Activated naive CD4-positive, alpha-beta T cell treated with anti-CD3 and anti-CD28 coated beads, Interleukin-2, amount 50 U/mL, for 24 hours (primary cell): ENCODE data around the gene GSTK1.
A peak's percentile ranks its signal among the peaks of the same experiment; 100 is the strongest.
"Not testable (repeated sequence)": the region's sequence is repeated elsewhere in the genome, so short reads cannot be mapped to it uniquely, and the experiment has no call there.

Experiments
- H3K27ac Mint-ChIP-seq: one replicate; pipeline ENCODE4 v1.8.0; 2021; ENCODE audit warnings: mild to moderate bottlenecking, mixed read lengths
- H3K27me3 Mint-ChIP-seq: one replicate; pipeline ENCODE4 v1.8.0; 2021; ENCODE audit warnings: mixed read lengths
- H3K36me3 Mint-ChIP-seq: one replicate; pipeline ENCODE4 v1.8.0; 2021; ENCODE audit warnings: mixed read lengths
- H3K4me1 Mint-ChIP-seq: one replicate; pipeline ENCODE4 v1.8.0; 2021; ENCODE audit warnings: mixed read lengths
- H3K4me3 Mint-ChIP-seq: one replicate; pipeline ENCODE4 v1.8.0; 2021; ENCODE audit warnings: mild to moderate bottlenecking, mixed read lengths
- H3K9me3 Mint-ChIP-seq: one replicate; pipeline ENCODE4 v1.8.0; 2021; ENCODE audit warnings: mixed read lengths

The GSTK1 gene

GRCh38 chr7:143263266-143264195 lies at the start of gene GSTK1:
GSTK1 (plus strand) TSS chr7:143263441; CDS start chr7:143263514, 73 bp downstream.
- H3K36me3 Mint-ChIP-seq: peaks cover 14% of the 10 kb centered on the region
- peaks cover 56% of the 10 kb centered on the region for H3K4me1 Mint-ChIP-seq
- peak within 1 kb of the TSS; percentile 98 for H3K27ac Mint-ChIP-seq
- H3K27me3 Mint-ChIP-seq: no peaks in the 10 kb centered on the region
- no peaks in the 10 kb centered on the region for H3K9me3 Mint-ChIP-seq
- peak within 1 kb of the TSS; percentile 96 for H3K4me3 Mint-ChIP-seq

DNA sequence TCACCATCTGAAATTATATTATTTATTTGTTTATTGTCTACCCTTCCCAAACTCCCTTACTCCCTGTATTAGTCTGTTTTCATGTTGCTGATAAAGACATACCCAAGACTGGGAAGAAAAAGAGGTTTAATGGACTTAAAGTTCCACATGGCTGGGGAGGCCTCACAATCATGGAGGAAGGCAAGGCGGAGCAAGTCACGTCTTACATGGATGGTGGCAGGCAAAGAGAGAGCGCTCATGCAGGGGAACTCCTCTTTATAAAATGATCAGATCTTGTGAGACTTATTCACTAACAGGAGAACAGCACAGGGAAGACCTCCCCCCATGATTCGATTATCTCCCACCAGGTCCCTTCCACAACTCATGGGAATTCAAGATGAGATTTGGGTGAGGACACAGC lies 49.8 kb upstream of the GSTK1 start:
- not testable (repeated sequence) for H3K36me3 Mint-ChIP-seq, H3K27ac Mint-ChIP-seq, H3K4me3 Mint-ChIP-seq, H3K9me3 Mint-ChIP-seq, H3K4me1 Mint-ChIP-seq, H3K27me3 Mint-ChIP-seq

DNA sequence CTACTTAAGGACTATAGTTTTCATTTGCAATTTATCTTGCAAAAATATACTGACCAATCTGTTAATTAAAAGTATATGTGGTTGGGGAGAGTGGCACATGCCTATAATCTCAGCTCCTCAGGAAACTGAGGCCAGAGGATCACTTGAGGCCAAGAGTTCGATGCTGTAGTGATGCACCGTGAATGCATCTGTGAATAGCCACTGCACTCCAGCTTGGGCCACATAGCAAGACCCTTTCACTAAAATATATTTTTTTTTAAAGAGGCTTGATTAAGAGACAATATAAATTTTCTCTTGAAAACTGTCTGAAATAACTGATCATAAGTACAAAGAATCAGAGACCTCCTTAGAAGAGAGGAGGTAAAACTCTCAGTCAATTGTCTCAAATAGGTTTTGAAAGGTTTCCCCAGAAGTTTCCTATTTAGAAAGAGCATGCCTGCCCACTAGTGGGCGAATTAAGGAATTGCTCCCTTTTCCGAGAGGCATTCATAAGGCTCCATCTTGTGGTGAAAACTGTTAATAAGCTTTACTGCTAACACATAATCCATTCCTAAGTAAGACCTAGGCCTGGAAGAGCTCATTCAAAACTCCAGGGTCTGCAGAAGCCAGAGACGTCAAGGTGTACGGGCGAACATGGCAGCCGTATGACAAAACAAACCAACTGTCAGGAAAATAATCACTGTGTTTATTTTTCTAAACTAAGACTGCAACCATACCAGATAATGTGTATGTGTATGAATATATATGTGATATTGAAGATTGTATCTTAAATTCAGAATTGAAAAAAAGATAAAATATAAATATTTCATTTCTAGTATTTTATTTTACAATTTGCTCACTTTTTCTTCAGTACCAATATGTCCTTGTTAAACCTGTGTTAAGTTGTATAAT lies 48.2 kb upstream of the GSTK1 start:
- no peaks in the 10 kb centered on the region for H3K9me3 Mint-ChIP-seq
- no peak overlapping the region for H3K4me3 Mint-ChIP-seq
- no peaks in the 10 kb centered on the region for H3K27me3 Mint-ChIP-seq
- H3K36me3 Mint-ChIP-seq: no peaks in the 10 kb centered on the region
- no peak overlapping the region for H3K27ac Mint-ChIP-seq
- no peaks in the 10 kb centered on the region for H3K4me1 Mint-ChIP-seq

DNA sequence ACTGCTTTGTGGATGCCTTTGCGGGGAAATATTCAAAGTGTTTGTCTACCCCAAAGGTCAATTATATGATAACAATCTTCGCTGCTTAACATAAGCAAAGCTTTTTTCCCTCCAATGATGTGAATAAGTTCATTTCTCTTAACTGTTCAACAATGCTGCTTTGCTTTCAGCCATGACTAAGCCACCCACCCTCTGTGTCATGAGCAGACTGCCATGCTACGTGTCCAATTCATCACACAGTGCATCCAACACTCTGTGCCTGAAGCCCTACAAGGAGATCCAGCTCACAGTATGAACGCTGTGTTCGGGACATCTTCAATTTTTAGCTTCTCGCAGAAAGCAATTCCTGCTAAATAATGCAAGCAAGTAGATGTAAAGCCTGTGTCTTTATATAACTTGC lies 47.1 kb upstream of the GSTK1 start:
- H3K9me3 Mint-ChIP-seq: no peaks in the 10 kb centered on the region
- H3K4me1 Mint-ChIP-seq: no peaks in the 10 kb centered on the region
- H3K27ac Mint-ChIP-seq: no peak overlapping the region
- H3K36me3 Mint-ChIP-seq: no peaks in the 10 kb centered on the region
- no peak overlapping the region for H3K4me3 Mint-ChIP-seq
- no peaks in the 10 kb centered on the region for H3K27me3 Mint-ChIP-seq

GRCh38 chr7:143216686-143217085 lies 46.6 kb upstream of the GSTK1 start:
- Mint-ChIP-seq H3K27me3 (no peaks in the 10 kb centered on the region), H3K4me3 (no peak overlapping the region), H3K9me3 (no peaks in the 10 kb centered on the region), H3K36me3 (no peaks in the 10 kb centered on the region), H3K4me1 (no peaks in the 10 kb centered on the region), H3K27ac (no peak overlapping the region)

DNA sequence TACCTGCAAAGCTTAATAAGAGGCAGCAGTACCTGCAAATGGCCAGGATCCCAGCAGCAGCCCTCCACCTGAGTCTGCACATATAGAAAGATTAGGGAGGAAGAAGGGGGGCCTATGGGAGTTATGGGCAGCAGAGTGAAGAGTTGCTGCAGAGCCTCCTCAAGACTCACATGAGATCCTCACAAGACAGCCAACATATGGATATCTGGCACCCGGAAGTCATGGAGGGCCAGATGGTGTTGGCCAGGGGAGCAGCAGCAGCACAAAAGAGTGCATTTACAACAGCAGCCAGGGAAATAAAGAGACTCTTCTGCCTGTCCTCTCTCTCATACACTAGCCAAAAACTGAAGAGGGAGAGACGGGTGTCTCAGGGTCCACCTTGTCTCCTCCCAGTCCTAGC lies 45.4 kb upstream of the GSTK1 start:
- H3K27ac Mint-ChIP-seq: no peak overlapping the region
- no peaks in the 10 kb centered on the region for H3K4me1 Mint-ChIP-seq
- no peaks in the 10 kb centered on the region for H3K36me3 Mint-ChIP-seq
- H3K4me3 Mint-ChIP-seq: no peak overlapping the region
- peaks cover 1% of the 10 kb centered on the region for H3K27me3 Mint-ChIP-seq
- no peaks in the 10 kb centered on the region for H3K9me3 Mint-ChIP-seq

GRCh38 chr7:143221286-143221685 lies 42.0 kb upstream of the GSTK1 start:
- Mint-ChIP-seq H3K27me3 (peaks cover 1% of the 10 kb centered on the region), H3K36me3 (no peaks in the 10 kb centered on the region)

DNA sequence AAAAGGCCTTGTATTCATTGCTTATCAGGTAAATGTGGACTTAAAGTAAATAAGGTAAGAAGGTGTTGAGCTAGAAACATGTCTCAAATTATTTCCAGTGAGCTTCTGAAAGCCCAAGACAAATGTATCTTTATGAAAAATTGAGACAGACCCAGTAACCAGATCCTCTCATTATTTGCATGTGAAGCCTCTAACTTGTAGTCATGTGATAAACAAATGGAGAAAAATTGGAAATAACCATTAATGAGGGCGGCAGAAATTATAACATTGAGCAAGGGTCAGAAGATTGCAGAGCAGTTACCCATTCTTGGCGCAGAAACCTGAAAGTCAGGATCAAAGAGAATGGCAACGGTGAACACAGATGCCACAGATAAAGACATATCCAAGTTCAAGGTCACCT lies 41.5 kb upstream of the GSTK1 start, which contains the start of gene TAS2R40:
Gene TAS2R40, plus strand, starts transcription at position 301 of the 400 bp plus-strand sequence. Its CDS starts 42 bp downstream, at position 343.
- Mint-ChIP-seq H3K36me3 (no peaks in the 10 kb centered on the region), H3K9me3 (no peaks in the 10 kb centered on the region), H3K4me3 (no peak within 1 kb of the TSS), H3K27ac (no peak within 1 kb of the TSS), H3K4me1 (no peaks in the 10 kb centered on the region), H3K27me3 (peaks cover 1% of the 10 kb centered on the region)

More at GRCh38 chr7:143221286-143221685, 42.0 kb upstream of the GSTK1 start:
- Mint-ChIP-seq H3K9me3 (no peaks in the 10 kb centered on the region), H3K4me1 (no peaks in the 10 kb centered on the region), H3K4me3 (no peak overlapping the region), H3K27ac (no peak overlapping the region)

- Mint-ChIP-seq H3K4me1 (no peaks in the 10 kb centered on the region), H3K27me3 (peaks cover 1% of the 10 kb centered on the region), H3K27ac (no peak overlapping the region), H3K9me3 (no peaks in the 10 kb centered on the region), H3K4me3 (no peak overlapping the region), H3K36me3 (no peaks in the 10 kb centered on the region)
Measured at GRCh38 chr7:143222782-143223181, 40.5 kb upstream of the GSTK1 start.

DNA sequence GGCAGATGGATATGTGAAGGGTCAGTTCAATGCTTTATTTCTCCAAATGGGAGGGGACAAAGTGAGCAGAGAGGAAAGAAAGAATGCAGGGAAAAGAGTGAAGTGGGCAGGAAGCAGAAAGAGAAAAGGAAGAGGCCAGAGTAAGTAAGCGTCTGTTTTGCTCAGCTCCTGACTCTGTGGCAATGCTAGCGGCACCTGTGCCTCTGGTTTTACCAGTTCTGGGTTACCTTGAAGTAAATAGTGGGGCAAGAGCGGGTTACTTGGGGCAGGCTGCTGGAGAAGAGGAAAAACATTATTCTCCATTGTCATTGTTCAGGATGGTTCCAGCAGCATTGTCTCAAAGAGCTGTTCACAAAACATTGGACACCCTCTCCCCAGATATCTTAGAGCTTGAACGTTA lies 39.5 kb upstream of the GSTK1 start:
- Mint-ChIP-seq H3K27ac (no peak overlapping the region), H3K4me3 (no peak overlapping the region), H3K36me3 (no peaks in the 10 kb centered on the region), H3K27me3 (peaks cover 1% of the 10 kb centered on the region), H3K9me3 (no peaks in the 10 kb centered on the region), H3K4me1 (no peaks in the 10 kb centered on the region)

GRCh38 chr7:143225047-143225446 lies 38.2 kb upstream of the GSTK1 start:
- Mint-ChIP-seq H3K27ac (no peak overlapping the region), H3K4me1 (no peaks in the 10 kb centered on the region)

GRCh38 chr7:143227806-143228205 lies 35.4 kb upstream of the GSTK1 start:
- Mint-ChIP-seq H3K27me3 (no peaks in the 10 kb centered on the region), H3K4me1 (no peaks in the 10 kb centered on the region), H3K9me3 (no peaks in the 10 kb centered on the region), H3K36me3 (no peaks in the 10 kb centered on the region), H3K4me3 (no peak overlapping the region), H3K27ac (no peak overlapping the region)

More at GRCh38 chr7:143225047-143225446, 38.2 kb upstream of the GSTK1 start:
- H3K9me3 Mint-ChIP-seq: no peaks in the 10 kb centered on the region
- no peak overlapping the region for H3K4me3 Mint-ChIP-seq
- no peaks in the 10 kb centered on the region for H3K36me3 Mint-ChIP-seq
- H3K27me3 Mint-ChIP-seq: peaks cover 1% of the 10 kb centered on the region

GRCh38 chr7:143229054-143229790 lies 34.0 kb upstream of the GSTK1 start:
- Mint-ChIP-seq H3K36me3 (no peaks in the 10 kb centered on the region), H3K9me3 (no peaks in the 10 kb centered on the region), H3K4me1 (no peaks in the 10 kb centered on the region), H3K27ac (no peak overlapping the region), H3K4me3 (no peak overlapping the region), H3K27me3 (no peaks in the 10 kb centered on the region)

GRCh38 chr7:143230602-143231457 lies 32.4 kb upstream of the GSTK1 start:
- Mint-ChIP-seq H3K27ac (no peak overlapping the region), H3K9me3 (peaks cover under 1% of the 10 kb centered on the region), H3K4me1 (no peaks in the 10 kb centered on the region), H3K4me3 (no peak overlapping the region), H3K27me3 (peaks cover 2% of the 10 kb centered on the region), H3K36me3 (no peaks in the 10 kb centered on the region)
